Activated CD4-positive, alpha-beta T cell treated with anti-CD3 and anti-CD28 coated beads for 36 hours (primary cell): ENCODE results near the gene BORCS5. TPM values are rescaled to one million over a fixed set of nuclear protein-coding genes. Genes with fewer than 3 reads are reported as not detected.
"Not testable (repeated sequence)": the region's sequence is repeated elsewhere in the genome, so short reads cannot be mapped to it uniquely, and the experiment has no call there.

ENCODE experiments used
- ATAC-seq: fragments of 200-7000 bp; cut with Tn5 transposase; one replicate; pipeline ENCODE4 v1.10.0; 2021; ENCODE audit warnings: mild to moderate bottlenecking, moderate library complexity
- CTCF ChIA-PET: fragments of 350-600 bp; sonication (Branson Sonifier 250); formaldehyde crosslinking; loops from one replicate; lab custom pipeline; 2021; ENCODE audit warnings: antibody characterized with exemption; lab: Charles Lee
- POLR2A ChIA-PET: fragments of 350-600 bp; sonication (Branson Sonifier 250); formaldehyde crosslinking; loops from one replicate; lab custom pipeline; 2021; ENCODE audit warnings: antibody characterized with exemption, inconsistent platforms; lab: Charles Lee
- DNase-seq: peaks from one replicate; pipeline ENCODE4 v3.0.0-alpha.2; 2020
- H3K27ac Mint-ChIP-seq: one replicate; pipeline ENCODE4 v1.8.0; 2021; ENCODE audit warnings: mixed read lengths
- H3K27me3 Mint-ChIP-seq: one replicate; pipeline ENCODE4 v1.8.0; 2021; ENCODE audit warnings: mixed read lengths
- H3K36me3 Mint-ChIP-seq: one replicate; pipeline ENCODE4 v1.8.0; 2021; ENCODE audit warnings: low read depth, mixed read lengths
- H3K4me1 Mint-ChIP-seq: one replicate; pipeline ENCODE4 v1.8.0; 2021; ENCODE audit warnings: mixed read lengths
- H3K4me3 Mint-ChIP-seq: one replicate; pipeline ENCODE4 v1.8.0; 2021; ENCODE audit warnings: mild to moderate bottlenecking, moderate library complexity, mixed read lengths
- H3K9me3 Mint-ChIP-seq: one replicate; pipeline ENCODE4 v1.8.0; 2021; ENCODE audit warnings: low read depth, mixed read lengths
- intact Hi-C, 2 experiments: fragments of 100-400 bp; cut with DNase I in 1 of 2; cut with micrococcal nuclease in 1 of 2; formaldehyde crosslinking; loops; one replicate each; pipeline versions ENCODE4 v1.14.2 to v1.15.1; 2022 to 2024; cut with DNase I, micrococcal nuclease
- total RNA-seq, 2 experiments: library from RNA; stranded (reverse); gene quantifications; one replicate each; pipeline ENCODE4 v1.2.3, GENCODE V29; 2021

The BORCS5 gene
- total RNA-seq, 2 experiments from 2014 or later = 41.8 to 45.0 TPM

- peaks cover 22% of the 10 kb centered on the region for H3K36me3 Mint-ChIP-seq
- ATAC-seq = no peak
- no peak for DNase-seq
- H3K9me3 Mint-ChIP-seq = no peaks in the 10 kb centered on the region
- intact Hi-C loops = loop anchor here in 1 of 2 experiments (2.0 to 10.0 kb wide), 2 partner anchors 13 to 395 kb away; partner anchors contain the start of gene GPRC5A
- no peaks in the 10 kb centered on the region for H3K27me3 Mint-ChIP-seq
- POLR2A ChIA-PET = interaction anchor here (1.0 kb wide), 1 partner anchor 26 kb away, joined by 3 read pairs; no protein-coding TSS in a partner anchor
- H3K4me3 Mint-ChIP-seq = no peak overlapping the region
- CTCF ChIA-PET = interaction anchor here (1.4 to 1.8 kb wide), 2 partner anchors 11 to 64 kb away, joined by 3 to 5 read pairs; no protein-coding TSS in a partner anchor
- H3K4me1 Mint-ChIP-seq = peaks cover 57% of the 10 kb centered on the region
- H3K27ac Mint-ChIP-seq = peak overlapping the region; percentile 44
These were observed 143.2 kb downstream of the BORCS5 start for GRCh38 chr12:12499909-12500604.

DNA sequence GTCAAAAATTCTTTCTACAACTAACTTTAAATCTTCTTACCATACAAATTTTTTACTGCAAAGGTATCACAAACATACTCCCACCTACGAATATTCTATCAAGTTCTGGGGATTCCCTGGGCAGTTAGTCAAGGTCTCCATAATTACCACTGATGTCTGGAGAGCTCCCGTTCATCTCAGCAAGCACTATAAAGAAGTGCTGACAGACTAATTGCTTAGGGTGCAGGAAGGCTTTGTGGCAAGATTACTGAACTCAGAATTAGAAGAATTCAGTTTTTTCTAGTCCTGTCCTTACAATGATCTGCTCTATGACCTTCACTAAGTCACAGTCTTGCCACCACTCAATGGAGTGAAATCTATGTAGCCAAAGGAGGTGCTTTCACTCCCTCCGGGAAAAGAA, 144.2 kb downstream of the BORCS5 start:
- Mint-ChIP-seq H3K9me3 (no peaks in the 10 kb centered on the region), H3K36me3 (peaks cover 23% of the 10 kb centered on the region), H3K27ac (peak overlapping the region; percentile 56), H3K4me1 (peaks cover 59% of the 10 kb centered on the region), H3K27me3 (no peaks in the 10 kb centered on the region), H3K4me3 (no peak overlapping the region)
- ATAC-seq (peak; percentile 30), DNase-seq (no peak)
- intact Hi-C loops = loop anchor here in 1 of 2 experiments (2.0 to 10.0 kb wide), 2 partner anchors 14 to 394 kb away; partner anchors contain the start of gene GPRC5A
- POLR2A ChIA-PET = interaction anchor here (0.6 kb wide), 1 partner anchor 84 kb away, joined by 6 read pairs; no protein-coding TSS in a partner anchor
- CTCF ChIA-PET = interaction anchor here (0.6 to 1.8 kb wide), 2 partner anchors 10 to 106 kb away, joined by 4 to 5 read pairs; no protein-coding TSS in a partner anchor

DNA sequence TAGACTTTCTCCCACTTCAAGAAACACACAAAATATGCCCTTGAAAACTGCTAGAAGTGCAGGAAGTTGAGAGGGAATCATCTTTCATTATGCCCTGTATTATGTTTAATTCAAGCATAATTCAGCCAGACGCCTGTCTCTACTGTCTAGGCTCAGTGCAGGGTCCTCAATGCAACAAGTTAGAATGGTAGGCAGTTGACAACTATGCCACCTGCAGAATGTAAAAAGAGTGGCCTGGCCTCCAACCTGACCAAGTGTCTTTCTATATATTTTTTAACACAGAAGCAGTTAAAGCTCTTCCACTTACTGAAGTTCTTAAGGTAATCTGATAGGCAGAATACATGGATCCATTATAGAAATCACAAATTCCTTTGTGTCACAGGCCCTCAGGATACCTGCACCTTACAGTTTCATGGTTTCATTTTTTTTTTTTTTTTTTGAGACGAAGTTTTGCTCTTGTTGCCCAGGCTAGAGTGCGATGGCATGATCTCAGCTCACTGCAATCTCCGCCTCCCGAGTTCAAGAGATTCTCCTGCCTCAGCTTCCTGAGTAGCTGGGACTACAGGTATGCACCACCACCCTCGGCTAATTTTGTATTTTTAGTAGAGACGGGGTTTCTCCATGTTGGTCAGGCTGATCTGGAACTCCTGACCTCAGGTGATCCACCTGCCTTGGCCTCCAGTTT, 145.4 kb downstream of the BORCS5 start:
- Mint-ChIP-seq H3K4me3 (peak overlapping the region; percentile 39), H3K27ac (peak overlapping the region; percentile 94), H3K4me1 (peaks cover 65% of the 10 kb centered on the region), H3K36me3 (peaks cover 23% of the 10 kb centered on the region)
- intact Hi-C loops = loop anchor here in 1 of 2 experiments (10.0 kb wide), 1 partner anchor 393 kb away; the partner anchor contains the start of gene GPRC5A
- ChIA-PET POLR2A (interaction anchor here (0.6 kb wide), 2 partner anchors 41 to 59 kb away, joined by 8 to 12 read pairs; no protein-coding TSS in a partner anchor), CTCF (interaction anchor here (0.6 to 0.8 kb wide), 3 partner anchors 125 to 143 kb away, joined by 3 read pairs; no protein-coding TSS in a partner anchor)
- not testable (repeated sequence) for DNase-seq, H3K27me3 Mint-ChIP-seq, ATAC-seq, H3K9me3 Mint-ChIP-seq

GRCh38 chr12:12502815-12503151, 145.9 kb downstream of the BORCS5 start:
- Mint-ChIP-seq H3K4me3 (peak overlapping the region; percentile 39), H3K4me1 (peaks cover 65% of the 10 kb centered on the region), H3K36me3 (peaks cover 23% of the 10 kb centered on the region), H3K27me3 (no peaks in the 10 kb centered on the region), H3K27ac (peak overlapping the region; percentile 94), H3K9me3 (no peaks in the 10 kb centered on the region)
- no peak for DNase-seq
- CTCF ChIA-PET = interaction anchor here (0.7 to 2.0 kb wide), 9 partner anchors 12 to 140 kb away, joined by 3 to 10 read pairs (median 5); no protein-coding TSS in a partner anchor
- POLR2A ChIA-PET = interaction anchor here (1.1 kb wide), 1 partner anchor 26 kb away, joined by 4 read pairs; no protein-coding TSS in a partner anchor
- no peak for ATAC-seq
- intact Hi-C loops = loop anchor here (1.0 to 10.0 kb wide), 3 partner anchors 27 to 392 kb away; partner anchors contain the start of gene GPRC5A (in 1 of the 2)

DNA sequence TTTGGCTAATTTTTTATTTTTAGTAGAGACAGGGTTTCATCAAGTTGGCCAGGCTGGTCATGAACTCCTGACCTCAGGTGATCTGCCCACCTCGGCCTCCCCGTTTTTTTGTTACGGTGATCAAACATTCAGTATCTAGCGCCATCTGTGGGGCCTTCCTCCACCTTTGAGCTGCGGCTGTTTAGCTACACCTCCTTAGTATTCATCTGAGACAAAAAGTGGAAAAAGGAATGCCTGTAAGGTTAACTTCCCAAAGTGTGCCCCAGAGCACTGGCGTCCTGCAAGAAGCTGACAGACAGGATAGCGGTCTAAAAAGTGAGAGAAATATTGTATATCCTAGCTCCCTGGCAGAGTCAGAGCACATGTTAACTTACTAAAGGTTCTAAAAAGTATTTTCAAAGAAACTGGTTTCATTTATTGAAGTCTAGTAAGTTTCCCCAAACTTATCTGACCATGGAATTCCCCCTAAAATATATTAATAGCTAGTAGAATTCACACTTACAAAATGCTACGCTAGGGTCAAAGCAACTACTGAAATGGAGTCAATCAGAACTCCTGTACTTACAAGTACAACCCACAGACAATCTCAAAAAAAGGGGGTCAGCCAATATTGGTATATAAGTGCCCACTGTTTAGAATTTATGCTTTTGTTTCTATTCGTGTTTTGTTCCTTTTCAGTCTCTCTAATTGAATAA, 146.7 kb downstream of the BORCS5 start:
- DNase-seq (peak; percentile 56), ATAC-seq (no peak)
- peaks cover 24% of the 10 kb centered on the region for H3K36me3 Mint-ChIP-seq
- POLR2A ChIA-PET = interaction anchor here (0.5 to 1.1 kb wide), 7 partner anchors 18 to 233 kb away, joined by 3 to 8 read pairs (median 4); no protein-coding TSS in a partner anchor
- no peak overlapping the region for H3K4me3 Mint-ChIP-seq
- H3K4me1 Mint-ChIP-seq = peaks cover 65% of the 10 kb centered on the region
- intact Hi-C loops = loop anchor here (1.0 to 10.0 kb wide), 5 partner anchors 17 to 391 kb away; partner anchors contain the start of gene GPRC5A (in 1 of the 2)
- H3K9me3 Mint-ChIP-seq = no peaks in the 10 kb centered on the region
- peak overlapping the region; percentile 94 for H3K27ac Mint-ChIP-seq
- H3K27me3 Mint-ChIP-seq = no peaks in the 10 kb centered on the region
- CTCF ChIA-PET = interaction anchor here (0.8 to 2.0 kb wide), 18 partner anchors 8 to 147 kb away, joined by 3 to 10 read pairs (median 4); partner anchors contain the start of gene BORCS5

DNA sequence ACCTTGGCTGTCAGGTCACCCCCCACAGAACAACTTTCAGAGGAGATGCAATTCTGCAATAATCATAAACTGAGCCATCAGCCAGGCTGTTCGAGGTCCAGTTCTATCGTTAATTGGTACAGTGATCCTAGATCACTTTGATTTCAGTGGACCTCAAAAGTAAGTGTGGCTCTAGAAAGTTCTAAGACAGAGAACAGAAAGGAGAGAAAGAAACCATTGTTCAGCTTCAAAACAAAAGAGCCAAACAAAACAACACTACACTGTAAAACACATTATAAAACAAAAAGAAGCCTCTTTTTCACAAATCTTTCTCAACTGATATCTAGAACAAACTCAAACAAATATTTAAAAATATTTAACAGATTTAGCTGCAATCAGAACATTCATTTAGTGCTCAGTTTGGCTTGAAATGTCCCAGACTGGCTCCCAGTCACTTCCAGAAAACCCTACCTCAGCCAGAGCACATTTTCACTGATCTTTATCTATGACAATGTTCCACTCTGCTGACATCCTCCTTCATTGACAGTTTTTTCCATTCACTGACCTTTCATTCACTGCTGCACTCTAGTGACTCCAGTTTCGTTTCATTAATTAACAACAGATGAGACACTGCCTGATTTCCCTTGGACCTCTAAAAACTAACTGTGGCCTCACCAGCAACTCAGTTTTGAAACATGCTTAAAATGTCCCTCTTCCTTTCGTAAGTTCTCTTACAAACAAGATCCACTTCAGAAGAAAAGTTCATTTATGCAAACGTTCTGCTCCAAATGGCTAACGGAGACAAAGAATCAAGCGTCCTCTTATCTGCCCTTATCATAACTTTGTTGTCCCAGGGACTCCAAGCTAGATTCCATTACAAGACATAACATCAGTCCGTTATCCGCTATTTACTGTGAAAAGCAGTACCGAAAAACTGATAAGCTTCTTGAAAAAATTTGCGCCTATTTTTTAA, 148.9 kb downstream of the BORCS5 start:
- Mint-ChIP-seq H3K4me3 (peak overlapping the region; percentile 55), H3K36me3 (peaks cover 25% of the 10 kb centered on the region), H3K4me1 (peaks cover 55% of the 10 kb centered on the region), H3K27me3 (no peaks in the 10 kb centered on the region), H3K27ac (peak overlapping the region; percentile 96), H3K9me3 (no peaks in the 10 kb centered on the region)
- ChIA-PET POLR2A (interaction anchor here (0.6 to 1.4 kb wide), 4 partner anchors 10 to 115 kb away, joined by 3 to 7 read pairs (median 6); no protein-coding TSS in a partner anchor), CTCF (interaction anchor here (0.6 to 1.5 kb wide), 11 partner anchors 16 to 142 kb away, joined by 3 to 5 read pairs (median 3); partner anchors contain the start of gene DUSP16)
- intact Hi-C loops = loop anchor here (1.0 to 10.0 kb wide), 10 partner anchors 19 to 389 kb away; partner anchors contain the start of genes DUSP16 (in 2 of the 2), GPR19 (in 1 of the 2) and GPRC5A (in 1 of the 2)
- DNase-seq (peak; percentile 51), ATAC-seq (peak; percentile 79)

GRCh38 chr12:12506496-12506890, 149.6 kb downstream of the BORCS5 start:
- peaks cover 48% of the 10 kb centered on the region for H3K4me1 Mint-ChIP-seq
- peaks cover 23% of the 10 kb centered on the region for H3K36me3 Mint-ChIP-seq
- POLR2A ChIA-PET = interaction anchor here (0.6 to 1.3 kb wide), 2 partner anchors 10 to 116 kb away, joined by 3 to 7 read pairs; no protein-coding TSS in a partner anchor
- H3K27me3 Mint-ChIP-seq = no peaks in the 10 kb centered on the region
- CTCF ChIA-PET = interaction anchor here (0.6 to 1.4 kb wide), 8 partner anchors 19 to 191 kb away, joined by 3 to 5 read pairs (median 3); partner anchors contain the start of gene DUSP16
- H3K9me3 Mint-ChIP-seq = no peaks in the 10 kb centered on the region
- DNase-seq (no peak), ATAC-seq (no peak)
- intact Hi-C loops = loop anchor here (1.0 to 10.0 kb wide), 8 partner anchors 56 to 388 kb away; partner anchors contain the start of genes DUSP16 (in 2 of the 2), GPR19 (in 1 of the 2) and GPRC5A (in 1 of the 2)
- peak overlapping the region; percentile 96 for H3K27ac Mint-ChIP-seq
- peak overlapping the region; percentile 55 for H3K4me3 Mint-ChIP-seq

GRCh38 chr12:12507121-12507520, 150.2 kb downstream of the BORCS5 start:
- Mint-ChIP-seq H3K4me1 (peaks cover 46% of the 10 kb centered on the region), H3K4me3 (no peak overlapping the region), H3K36me3 (peaks cover 23% of the 10 kb centered on the region), H3K27ac (peak overlapping the region; percentile 96), H3K9me3 (no peaks in the 10 kb centered on the region), H3K27me3 (no peaks in the 10 kb centered on the region)
- CTCF ChIA-PET = interaction anchor here (0.6 to 1.2 kb wide), 3 partner anchors 26 to 229 kb away, joined by 3 to 5 read pairs (median 4); no protein-coding TSS in a partner anchor
- POLR2A ChIA-PET = no interaction called here
- intact Hi-C loops = loop anchor here (2.0 to 10.0 kb wide), 5 partner anchors 56 to 388 kb away; partner anchors contain the start of genes DUSP16 (in 1 of the 2), GPR19 (in 1 of the 2) and GPRC5A (in 1 of the 2)
- DNase-seq (no peak), ATAC-seq (no peak)

DNA sequence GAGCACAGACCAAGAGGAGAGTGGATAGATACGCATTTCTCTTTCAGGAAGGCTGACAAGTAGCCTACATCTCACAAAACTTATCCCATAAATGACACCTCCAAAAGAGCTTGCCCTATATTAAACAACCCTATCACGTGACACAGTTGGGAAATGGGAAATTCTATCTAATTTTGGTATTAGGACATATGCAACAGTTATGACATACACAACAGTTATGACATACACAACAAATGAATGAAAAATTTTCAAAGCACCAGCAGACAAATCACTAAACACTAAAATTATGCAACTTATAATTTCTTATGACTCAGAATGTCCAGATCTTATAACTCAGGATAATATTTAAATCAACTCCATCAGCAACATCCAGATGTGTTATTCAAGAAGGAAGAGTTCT, 151.7 kb downstream of the BORCS5 start:
- no peak for ATAC-seq
- Mint-ChIP-seq H3K9me3 (no peaks in the 10 kb centered on the region), H3K4me3 (no peak overlapping the region), H3K27me3 (no peaks in the 10 kb centered on the region), H3K27ac (peak overlapping the region; percentile 20), H3K4me1 (peaks cover 32% of the 10 kb centered on the region), H3K36me3 (peaks cover 17% of the 10 kb centered on the region)
- no peak for DNase-seq
- CTCF ChIA-PET = interaction anchor here (0.5 to 1.8 kb wide), 2 partner anchors 67 to 222 kb away, joined by 3 to 5 read pairs; no protein-coding TSS in a partner anchor
- intact Hi-C loops = loop anchor here (5.0 to 10.0 kb wide), 3 partner anchors 66 to 386 kb away; partner anchors contain the start of gene GPRC5A (in 1 of the 2)
- POLR2A ChIA-PET = no interaction called here
